B cell (primary cell): Measurements from ENCODE around the gene KCNJ4.

Experiments used
- CTCF ChIP-seq: fragments of 200-600 bp; IDR thresholded peaks from one replicate; pipeline ENCODE4 v1.8.0; 2022; ENCODE audit warnings: antibody characterized with exemption, mild to moderate bottlenecking
- EZH2 ChIP-seq: IDR thresholded peaks from 2 replicates; pipeline ENCODE4 v1.6.1; 2012; ENCODE audit warnings: borderline replicate concordance, low read depth, mild to moderate bottlenecking, moderate library complexity, low read length; ENCODE audit not compliant: insufficient read depth, poor library complexity, severe bottlenecking

- TF ChIP-seq CTCF (no peak), EZH2 (no peak)
These were observed 18.2 kb downstream of the KCNJ4 start for GRCh38 chr22:38436629-38437395.
